ENCODE results near the gene CASQ1.

DNA sequence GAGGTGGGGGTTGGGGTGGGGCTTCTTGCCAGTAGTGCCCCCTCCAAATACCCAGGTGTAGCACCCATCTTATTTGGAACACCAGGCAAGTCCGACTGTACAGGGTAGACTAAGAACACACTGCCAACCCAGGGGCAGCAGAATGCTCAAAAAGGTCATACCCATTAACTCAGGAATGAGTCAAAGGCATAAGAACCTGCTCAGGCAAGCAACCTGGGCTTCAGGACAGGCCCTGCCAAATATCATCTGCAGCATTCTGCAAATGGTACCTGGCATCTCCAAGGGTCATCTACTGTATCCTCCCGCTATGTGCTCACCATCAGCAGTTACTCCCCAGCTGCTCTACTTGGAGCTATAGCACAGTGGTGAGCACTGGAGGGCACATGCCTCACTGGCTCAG, 34.2 kb downstream of the CASQ1 start:
- TF ChIP-seq ARNT (IDR thresholded peaks at IDR 0.05) (no peak), SUZ12 (IDR thresholded peaks at IDR 0.05) (no peak), FOXM1 (IDR thresholded peaks at IDR 0.05; ENCODE audit: borderline replicate concordance) (no peak), SP1 (IDR thresholded peaks at IDR 0.05) (no peak), CTBP1 (IDR thresholded peaks at IDR 0.05; ENCODE audit: borderline replicate concordance) (no peak), NFRKB (IDR thresholded peaks at IDR 0.05) (no peak)

Data from HEK293T (cell line).